HG02763 (cell line): Measurements from ENCODE around the gene TMTC1.

Experiments
- ATAC-seq: cut with Tn5 transposase; IDR thresholded peaks from one replicate; pipeline ENCODE4 v1.9.1; 2021; ENCODE audit warnings: mild to moderate bottlenecking, moderate library complexity; ENCODE audit not compliant: unreplicated experiment

Gene TMTC1

GRCh38 chr12:29622251-29622650 lies 161.5 kb downstream of the TMTC1 start:
- no peak for ATAC-seq

GRCh38 chr12:29620030-29620429 lies 163.7 kb downstream of the TMTC1 start:
- no peak for ATAC-seq

GRCh38 chr12:29617407-29617803 lies 166.3 kb downstream of the TMTC1 start:
- no peak for ATAC-seq

- no peak for ATAC-seq
Observed at GRCh38 chr12:29616664-29617406, 166.9 kb downstream of the TMTC1 start.

GRCh38 chr12:29614694-29615325 lies 168.9 kb downstream of the TMTC1 start:
- ATAC-seq = no peak

GRCh38 chr12:29612912-29613311 lies 170.8 kb downstream of the TMTC1 start:
- ATAC-seq = no peak

GRCh38 chr12:29611906-29612305 lies 171.8 kb downstream of the TMTC1 start:
- no peak for ATAC-seq

GRCh38 chr12:29610473-29611170 lies 173.1 kb downstream of the TMTC1 start:
- ATAC-seq = no peak

- ATAC-seq = no peak
Observed at GRCh38 chr12:29609431-29610215, 174.1 kb downstream of the TMTC1 start.

- ATAC-seq = no peak
Observed at GRCh38 chr12:29608581-29608980, 175.2 kb downstream of the TMTC1 start.

GRCh38 chr12:29599381-29599780 lies 184.4 kb downstream of the TMTC1 start:
- ATAC-seq = no peak

- ATAC-seq = no peak
Observed at GRCh38 chr12:29595071-29595755, 188.5 kb downstream of the TMTC1 start.

- no peak for ATAC-seq
Observed at GRCh38 chr12:29593001-29593400, 190.7 kb downstream of the TMTC1 start.

GRCh38 chr12:29591140-29592020 lies 192.4 kb downstream of the TMTC1 start:
- ATAC-seq = no peak

- ATAC-seq = no peak
Observed at GRCh38 chr12:29589851-29590250, 193.9 kb downstream of the TMTC1 start.

- ATAC-seq = no peak
Observed at GRCh38 chr12:29589286-29589820, 194.4 kb downstream of the TMTC1 start.

GRCh38 chr12:29582677-29583272 lies 201.0 kb downstream of the TMTC1 start:
- ATAC-seq = no peak

- ATAC-seq = no peak
Observed at GRCh38 chr12:29582146-29582545, 201.6 kb downstream of the TMTC1 start.

- no peak for ATAC-seq
Observed at GRCh38 chr12:29581631-29582030, 202.1 kb downstream of the TMTC1 start.
